GM12878 (cell line): Measurements from ENCODE around the gene PHLDB1. TPM values are rescaled to one million over a fixed set of nuclear protein-coding genes. Genes with fewer than 3 reads are reported as not detected.
"Not testable (repeated sequence)": the region's sequence is repeated elsewhere in the genome, so short reads cannot be mapped to it uniquely, and the experiment has no call there.

Experiments
- ATAC-seq: fragments of 200-7000 bp; cut with Tn5 transposase; 3 replicates; pipeline ENCODE4 v1.9.1; 2020; ENCODE audit warnings: mild to moderate bottlenecking, moderate library complexity
- BruUV-seq: library from RNA; stranded (reverse); fragments of 400-500 nt; replicated peaks from 2 replicates; lab custom pipeline; 2021; lab: Mats Ljungman, UMichigan
- CTCF ChIA-PET: fragments of 300-600 bp; sonication (Branson Sonifier 250); formaldehyde crosslinking; extraction: SDS; loops from one replicate; lab custom pipeline; 2021; ENCODE audit warnings: inconsistent platforms; lab: Yijun Ruan, JAX
- POLR2A ChIA-PET: fragments of 350-600 bp; formaldehyde crosslinking; extraction: SDS; loops from one replicate; lab custom pipeline; 2021; ENCODE audit warnings: inconsistent platforms; lab: Charles Lee
- RAD21 ChIA-PET: fragments of 300-600 bp; sonication (Branson Sonifier 250); formaldehyde crosslinking; loops from one replicate; lab custom pipeline; 2023; ENCODE audit warnings: antibody characterized with exemption; ENCODE audit not compliant: unreplicated experiment; lab: Charles Lee
- SMC1A ChIA-PET: fragments of 300-600 bp; sonication (Branson Sonifier 250); formaldehyde crosslinking; loops from one replicate; lab custom pipeline; 2023; ENCODE audit not compliant: unreplicated experiment, uncharacterized antibody; lab: Charles Lee
- DNase-seq: peaks from one replicate; pipeline ENCODE4 v3.0.0-alpha.2; 2011; ENCODE audit warnings: low read depth, low spot score
- FAIRE-seq: peaks from 3 replicates; lab custom pipeline; 2011; peaks lifted over from hg19 to GRCh38; lab: Jason Lieb, UNC
- H2AFZ ChIP-seq: 2 replicates; pipeline ENCODE4 v1.6.0; 2011; ENCODE audit warnings: low read depth, low read length, control low read depth; ENCODE audit not compliant: control insufficient read depth
- H3K27ac ChIP-seq: 2 replicates; pipeline ENCODE4 v1.5.1; 2011; ENCODE audit warnings: control low read depth; ENCODE audit not compliant: control insufficient read depth, insufficient read depth
- H3K27me3 ChIP-seq, 2 experiments: replicated peaks in 1 of 2; 2 replicates each; pipeline versions ENCODE4 v1.6.0 to v1.6.1; 2011; ENCODE audit warnings: low read length in 1 of 2; ENCODE audit not compliant: control insufficient read depth in 2 of 2, insufficient read depth in 2 of 2
- H3K36me3 ChIP-seq, 2 experiments: 2 replicates each; pipeline ENCODE4 v1.5.1; 2011; ENCODE audit warnings: low read length in 1 of 2; ENCODE audit not compliant: control insufficient read depth in 2 of 2, insufficient read depth in 2 of 2
- H3K4me1 ChIP-seq: 2 replicates; pipeline ENCODE4 v1.6.1; 2011; ENCODE audit warnings: mild to moderate bottlenecking, low read length, moderate library complexity, mixed read lengths; ENCODE audit not compliant: control insufficient read depth, insufficient read depth
- H3K4me2 ChIP-seq: 2 replicates; pipeline ENCODE4 v1.6.0; 2011; ENCODE audit warnings: control low read depth; ENCODE audit not compliant: control insufficient read depth, insufficient read depth
- H3K4me3 ChIP-seq: fragments of 200-600 bp; sonication (generic); 2 replicates; pipeline ENCODE4 v1.5.1; 2016
- H3K79me2 ChIP-seq: 2 replicates; pipeline ENCODE4 v1.6.0; 2011; ENCODE audit warnings: low read length; ENCODE audit not compliant: control insufficient read depth, insufficient read depth
- H3K9ac ChIP-seq: 2 replicates; pipeline ENCODE4 v1.8.0; 2011; ENCODE audit warnings: low read length, control low read depth, mixed read lengths; ENCODE audit not compliant: control insufficient read depth, insufficient read depth
- H3K9me3 ChIP-seq: replicated peaks from 3 replicates; pipeline ENCODE4 v1.5.1; 2011; ENCODE audit warnings: mild to moderate bottlenecking, low read length; ENCODE audit not compliant: control insufficient read depth, insufficient read depth
- H4K20me1 ChIP-seq: 2 replicates; pipeline ENCODE4 v1.6.0; 2011; ENCODE audit not compliant: control insufficient read depth, insufficient read depth
- BHLHE40 ChIP-seq, 2 experiments: fragments of 450-650 bp in 1 of 2; IDR thresholded peaks; 2 replicates each; pipeline ENCODE4 v1.6.1; 2011 to 2017; ENCODE audit warnings: low read depth in 2 of 2, borderline replicate concordance in 1 of 2, improper control_type of control experiment in 1 of 2, low read length in 1 of 2, mild to moderate bottlenecking in 1 of 2
- CTCF ChIP-seq, 3 experiments: IDR thresholded peaks in 2 of 3; conservative IDR thresholded peaks in 1 of 3; 2 replicates each; pipeline ENCODE4 v1.5.1; 2011; ENCODE audit warnings: low read depth in 3 of 3, low read length in 3 of 3, mild to moderate bottlenecking in 3 of 3, control low read depth in 2 of 3, moderate library complexity in 2 of 3, inconsistent platforms in 1 of 3, mixed read lengths in 1 of 3; ENCODE audit not compliant: control insufficient read depth in 2 of 3, insufficient read depth in 1 of 3; ENCODE audit errors: extremely low read depth in 1 of 3
- PKNOX1 ChIP-seq: fragments of 450-650 bp; IDR thresholded peaks from 2 replicates; pipeline ENCODE4 v1.6.1; 2016; ENCODE audit warnings: mild to moderate bottlenecking
- RAD21 ChIP-seq: IDR thresholded peaks from 2 replicates; pipeline ENCODE4 v1.6.1; 2011; ENCODE audit warnings: mild to moderate bottlenecking, low read depth, low read length, moderate library complexity; ENCODE audit not compliant: insufficient read depth
- WGBS: methylation state at CpG from one replicate; pipeline ENCODE4 v1.1.6; 2016; ENCODE audit warnings: low lambda C conversion rate; ENCODE audit not compliant: insufficient replicate concordance, insufficient coverage; ENCODE audit errors: missing lambda C conversion rate; 5-methylcytosine and 5-hydroxymethylcytosine counted together
- in situ Hi-C: fragments of 300-500 bp; cut with MboI; formaldehyde crosslinking; loops from 9 replicates; pipeline ENCODE4 v1.14.3; 2018; ENCODE audit warnings: mixed read lengths
- intact Hi-C: fragments of 100-400 bp; cut with micrococcal nuclease; formaldehyde crosslinking; loops from one replicate; pipeline ENCODE4 v1.14.2; 2022; ENCODE audit not compliant: unreplicated experiment
- polyA plus RNA-seq, 11 experiments: library from polyadenylated mRNA; depleted of rRNA in 4 of 11; unstranded in 6 of 11; stranded (reverse) in 5 of 11; fragments of >200 nt; fragmentation: Nextera tagmentation in 4 of 11; fragmentation: Illumina TruSeq in 1 of 11; extraction: Ambion mirVana in 4 of 11; extraction: Trizol in 1 of 11; gene quantifications; 1 replicate in 1 of 11; 2 replicates in 10 of 11; pipeline versions ENCODE4 v1.2.1 to v1.2.3, GENCODE V29; 2011 to 2016; ENCODE audit warnings: inconsistent platforms in 2 of 11, missing spikeins in 2 of 11, low read depth in 1 of 11
- total RNA-seq, 4 experiments: library from RNA; depleted of rRNA in 3 of 4; stranded (reverse); fragments of >200 nt in 3 of 4; fragmentation: Illumina TruSeq in 1 of 4; extraction: Trizol in 1 of 4; gene quantifications; 2 replicates each; pipeline versions ENCODE4 v1.2.1 to v1.2.3, GENCODE V29; 2013 to 2021

PHLDB1 gene
- total and polyA plus RNA-seq, 10 of the 15 experiments (the other 5 are each of a cell fraction or from before 2014, with no cell fraction given), result 0.03 to 0.26 (median 0.18) TPM; not detected in 4

GRCh38 chr11:118594984-118595383 lies 12.4 kb upstream of the PHLDB1 start:
- CTCF ChIA-PET, result interaction anchor here (0.6 to 4.4 kb wide), 7 partner anchors 9 to 66 kb away, joined by 3 to 25 read pairs (median 4); partner anchors contain the start of gene PHLDB1
- H3K79me2 ChIP-seq, intact Hi-C loops, H3K27me3 ChIP-seq, H4K20me1 ChIP-seq, H3K4me1 ChIP-seq: not testable (repeated sequence)
- peak; percentile 91 for FAIRE-seq
- peak; percentile 67 for ATAC-seq
- POLR2A ChIA-PET, result interaction anchor here (0.6 to 0.7 kb wide), 2 partner anchors 12 to 48 kb away, joined by 3 read pairs; no protein-coding TSS in a partner anchor
- TF ChIP-seq RAD21 (peak; percentile 53), PKNOX1 (peak; percentile 69), BHLHE40 (IDR thresholded peaks at IDR 0.05; ENCODE audit: borderline replicate concordance in 1 of 2, low read depth in 2 of 2, low read length in 1 of 2) (peak; percentile 9 to 47; a peak in 1 of 4 replicates), CTCF (IDR thresholded peaks at IDR 0.05 in 2 of 3, conservative IDR thresholded peaks at IDR 0.05 in 1 of 3; ENCODE audit: control insufficient read depth in 2 of 3, extremely low read depth in 1 of 3, insufficient read depth in 1 of 3, low read depth in 3 of 3, low read length in 3 of 3) (peak; percentile 45 to 46 (median 45))
- TF ChIP-seq, all 136 proteins: peak for 4; not testable (repeated sequence) for 132
- H3K9me3 ChIP-seq, H3K4me2 ChIP-seq, H3K4me3 ChIP-seq, BruUV-seq, H2AFZ ChIP-seq, H3K9ac ChIP-seq, H3K27ac ChIP-seq, in situ Hi-C loops: not testable (repeated sequence)
- SMC1A ChIA-PET, result interaction anchor here (1.0 to 1.2 kb wide), 3 partner anchors 11 to 17 kb away, joined by 3 to 4 read pairs (median 3); no protein-coding TSS in a partner anchor
- RAD21 ChIA-PET, result interaction anchor here (1.0 to 1.9 kb wide), 4 partner anchors 9 to 362 kb away, joined by 3 to 9 read pairs (median 4); partner anchors contain the start of gene PHLDB1
- DNase-seq, result peak; percentile 11
- WGBS, result 57% methylated on average over 5 of the region's 5 CpGs
- H3K36me3 ChIP-seq, result peaks cover 7 to 26% of the 10 kb centered on the region in 2 experiments
